IMR-90 (cell line): ENCODE measurements around the gene DNAAF3. TPM values are rescaled to one million over a fixed set of nuclear protein-coding genes. Genes with fewer than 3 reads are reported as not detected.

Experiments
- ATAC-seq: fragments of 200-7000 bp; cut with Tn5 transposase; 2 replicates; pipeline ENCODE4 v1.9.1; 2020; ENCODE audit warnings: low read depth, mild to moderate bottlenecking, moderate library complexity
- BruUV-seq: library from RNA; stranded (reverse); fragments of 400-500 nt; replicated peaks from 2 replicates; lab custom pipeline; 2021; lab: Mats Ljungman, UMichigan
- CTCF ChIA-PET: fragments of 300-600 bp; formaldehyde crosslinking; extraction: SDS; loops from one replicate; lab custom pipeline; 2021; ENCODE audit warnings: antibody characterized with exemption; lab: Yijun Ruan, JAX
- POLR2A ChIA-PET: fragments of 300-600 bp; sonication (Branson Sonifier 250); formaldehyde crosslinking; loops from one replicate; lab custom pipeline; 2022; ENCODE audit warnings: antibody characterized with exemption; ENCODE audit not compliant: unreplicated experiment; lab: Charles Lee
- DNase-seq: peaks from one replicate; pipeline ENCODE4 v3.0.0; 2013
- H2AFZ ChIP-seq: replicated peaks from 2 replicates; pipeline ENCODE3; 2013; ENCODE audit warnings: low read length, mild to moderate bottlenecking; ENCODE audit not compliant: poor library complexity
- H2AK5ac ChIP-seq: 2 replicates; pipeline ENCODE4 v1.6.1; 2013; ENCODE audit warnings: low read depth, low read length, inconsistent platforms
- H2AK9ac ChIP-seq: replicated peaks from 2 replicates; pipeline ENCODE3; 2013; ENCODE audit warnings: mild to moderate bottlenecking, low read depth, low read length, moderate library complexity; ENCODE audit not compliant: poor library complexity
- H2BK120ac ChIP-seq: 2 replicates; pipeline ENCODE4 v1.6.1; 2013; ENCODE audit warnings: low read depth, low read length, inconsistent platforms
- H2BK15ac ChIP-seq: 3 replicates; pipeline ENCODE4 v1.6.1; 2013; ENCODE audit warnings: low read depth, low read length, inconsistent platforms
- H2BK20ac ChIP-seq: 2 replicates; pipeline ENCODE4 v1.6.1; 2013; ENCODE audit warnings: low read depth, mild to moderate bottlenecking, inconsistent platforms, low read length, moderate library complexity
- H2BK5ac ChIP-seq: 2 replicates; pipeline ENCODE4 v1.6.1; 2013; ENCODE audit warnings: mild to moderate bottlenecking, low read depth, low read length, inconsistent platforms; ENCODE audit not compliant: poor library complexity, severe bottlenecking
- H3K14ac ChIP-seq: replicated peaks from 2 replicates; pipeline ENCODE4 v1.6.1; 2013; ENCODE audit warnings: low read depth, low read length, inconsistent platforms
- H3K18ac ChIP-seq: 2 replicates; pipeline ENCODE4 v1.6.1; 2013; ENCODE audit warnings: low read depth, low read length, control low read depth
- H3K23ac ChIP-seq: 2 replicates; pipeline ENCODE4 v1.6.1; 2013; ENCODE audit warnings: low read depth, low read length, inconsistent platforms
- H3K27ac ChIP-seq: 2 replicates; pipeline ENCODE4 v1.5.1; 2013; ENCODE audit warnings: mild to moderate bottlenecking, control low read depth, low read length; ENCODE audit not compliant: insufficient read depth
- H3K27me3 ChIP-seq: 2 replicates; pipeline ENCODE4 v1.6.1; 2013; ENCODE audit warnings: low read length; ENCODE audit not compliant: control insufficient read depth, insufficient read depth
- H3K36me3 ChIP-seq: 2 replicates; pipeline ENCODE4 v1.6.1; 2013; ENCODE audit warnings: low read length, mixed read lengths; ENCODE audit not compliant: control insufficient read depth, insufficient read depth
- H3K4ac ChIP-seq: 2 replicates; pipeline ENCODE4 v1.6.1; 2013; ENCODE audit warnings: low read depth, low read length, inconsistent platforms
- H3K4me1 ChIP-seq: 2 replicates; pipeline ENCODE4 v1.6.1; 2013; ENCODE audit warnings: low read length, mixed read lengths; ENCODE audit not compliant: control insufficient read depth, insufficient read depth
- H3K4me2 ChIP-seq: 2 replicates; pipeline ENCODE4 v1.6.1; 2013; ENCODE audit warnings: low read depth, mild to moderate bottlenecking, control low read depth, low read length, moderate library complexity
- H3K4me3 ChIP-seq: 2 replicates; pipeline ENCODE4 v1.5.1; 2013; ENCODE audit warnings: low read depth, mild to moderate bottlenecking, control low read depth, low read length, moderate library complexity; ENCODE audit not compliant: insufficient read depth
- H3K56ac ChIP-seq: 2 replicates; pipeline ENCODE4 v1.6.1; 2013; ENCODE audit warnings: low read length, inconsistent platforms; ENCODE audit not compliant: insufficient read depth; ENCODE audit errors: extremely low read depth
- H3K79me1 ChIP-seq, 2 experiments: 2 replicates each; pipeline ENCODE4 v1.6.1; 2013; ENCODE audit warnings: low read length in 2 of 2, inconsistent platforms in 1 of 2, low read depth in 1 of 2
- H3K9ac ChIP-seq: 2 replicates; pipeline ENCODE4 v1.6.1; 2013; ENCODE audit warnings: low read depth, low read length, control low read depth
- H3K9me1 ChIP-seq: 2 replicates; pipeline ENCODE4 v1.6.1; 2013; ENCODE audit warnings: low read length, inconsistent platforms; ENCODE audit not compliant: insufficient read depth
- H3K9me3 ChIP-seq: 2 replicates; pipeline ENCODE4 v1.6.1; 2013; ENCODE audit warnings: low read length; ENCODE audit not compliant: control insufficient read depth, insufficient read depth
- H4K20me1 ChIP-seq: 2 replicates; pipeline ENCODE4 v1.6.1; 2013; ENCODE audit warnings: low read length, inconsistent platforms; ENCODE audit not compliant: insufficient read depth
- H4K5ac ChIP-seq: 2 replicates; pipeline ENCODE4 v1.6.1; 2013; ENCODE audit warnings: mild to moderate bottlenecking, low read depth, low read length, control low read depth
- H4K8ac ChIP-seq, 2 experiments: 2 replicates each; pipeline ENCODE4 v1.6.1; 2013; ENCODE audit warnings: low read depth in 2 of 2, low read length in 2 of 2, control low read depth in 1 of 2, inconsistent platforms in 1 of 2
- H4K91ac ChIP-seq: 2 replicates; pipeline ENCODE4 v1.6.1; 2013; ENCODE audit warnings: low read depth, low read length, inconsistent platforms; ENCODE audit not compliant: insufficient read depth
- BHLHE40 ChIP-seq: fragments of 150-350 bp; IDR thresholded peaks from 2 replicates; pipeline ENCODE4 v1.6.1; 2016; ENCODE audit warnings: mild to moderate bottlenecking, low read depth, low read length
- CHD1 ChIP-seq: IDR thresholded peaks from 2 replicates; pipeline ENCODE4 v1.6.1; 2012; ENCODE audit warnings: low read depth, low read length, improper control_type of control experiment
- ELK1 ChIP-seq: fragments of 150-350 bp; IDR thresholded peaks from 2 replicates; pipeline ENCODE4 v1.6.1; 2016; ENCODE audit warnings: low read depth, mild to moderate bottlenecking, low read length, moderate library complexity, borderline replicate concordance
- FOS ChIP-seq: fragments of 150-350 bp; IDR thresholded peaks from 2 replicates; pipeline ENCODE4 v1.6.1; 2016; ENCODE audit warnings: low read depth, low read length
- MAZ ChIP-seq: IDR thresholded peaks from 2 replicates; pipeline ENCODE4 v1.6.1; 2012; ENCODE audit warnings: low read depth, mild to moderate bottlenecking, low read length, improper control_type of control experiment, moderate library complexity, borderline replicate concordance
- POLR2A ChIP-seq: IDR thresholded peaks from 2 replicates; pipeline ENCODE4 v1.6.1; 2012; ENCODE audit warnings: mild to moderate bottlenecking, low read depth, low read length
- RFX5 ChIP-seq: IDR thresholded peaks from 2 replicates; pipeline ENCODE4 v1.8.0; 2012; ENCODE audit warnings: low read depth, mild to moderate bottlenecking, low read length, moderate library complexity
- USF2 ChIP-seq: fragments of 150-350 bp; IDR thresholded peaks from 2 replicates; pipeline ENCODE4 v1.6.1; 2017; ENCODE audit warnings: mild to moderate bottlenecking, antibody characterized with exemption, low read length, low read depth
- WGBS, 2 experiments: methylation state at CpG; one replicate each; pipeline versions ENCODE4 v1.1.5 to v1.1.7; 2013; ENCODE audit warnings: missing lambda C conversion rate in 2 of 2; ENCODE audit not compliant: insufficient read length in 1 of 2; ENCODE audit errors: extremely low coverage in 2 of 2; 5-methylcytosine and 5-hydroxymethylcytosine counted together
- dilution Hi-C: fragments of 300-500 bp; cut with HindIII; formaldehyde crosslinking; loops from one replicate; pipeline ENCODE4 v1.14.3; 2018; ENCODE audit warnings: low sequenced_read_pairs; ENCODE audit not compliant: unreplicated experiment
- in situ Hi-C: fragments of 300-500 bp; cut with MboI; formaldehyde crosslinking; loops from 3 replicates; pipeline ENCODE4 v1.14.3; 2019; ENCODE audit warnings: low sequenced_read_pairs, inconsistent platforms, mixed read lengths
- intact Hi-C: fragments of 100-400 bp; cut with micrococcal nuclease; formaldehyde crosslinking; loops from 2 replicates; pipeline ENCODE4 v1.10.0; 2022
- polyA plus RNA-seq, 3 experiments: library from polyadenylated mRNA; depleted of rRNA; stranded (reverse); fragments of >200 nt; gene quantifications; 2 replicates each; pipeline ENCODE4 v1.2.3, GENCODE V29; 2012; ENCODE audit warnings: low replicate concordance in 1 of 3
- total RNA-seq: library from RNA; depleted of rRNA; stranded (reverse); fragments of >200 nt; gene quantifications from 2 replicates; pipeline ENCODE4 v1.2.3, GENCODE V29; 2012

Gene DNAAF3
- total and polyA plus RNA-seq, 2 of the 4 experiments (the other 2 are of a cell fraction) = 0.34 TPM; not detected in 1

- H3K9ac ChIP-seq = no peak overlapping the region
- dilution Hi-C loops = no loop called here
Measured at GRCh38 chr19:55206664-55207500, 40.5 kb upstream of the DNAAF3 start.

More at GRCh38 chr19:55206664-55207500, 40.5 kb upstream of the DNAAF3 start:
- Histone ChIP-seq H2BK120ac (peak overlapping the region; percentile 40), H2AK9ac (peak overlapping the region; percentile 73), H3K23ac (no peak overlapping the region), H4K8ac (peak overlapping the region in 1 of 2 experiments; percentile 74; a peak in 2 of 4 replicates), H3K56ac (no peak overlapping the region), H3K36me3 (no peaks in the 10 kb centered on the region), H2BK20ac (peak overlapping the region; percentile 28; the same call in 1 of the 2 replicates), H3K79me1 (no peaks in the 10 kb centered on the region), H2BK15ac (peak overlapping the region; percentile 85; the same call in 1 of the 3 replicates), H4K91ac (peak overlapping the region; percentile 30; the same call in 1 of the 2 replicates), H3K4me2 (peak overlapping the region; percentile 47), H3K4me3 (no peak overlapping the region), H3K9me3 (no peaks in the 10 kb centered on the region), H3K9me1 (peaks cover 8% of the 10 kb centered on the region; the same call in 1 of the 2 replicates), H2AFZ (peak overlapping the region; percentile 86), H3K27ac (peak overlapping the region; percentile 21), H2BK5ac (peak overlapping the region; percentile 41), H4K5ac (no peak overlapping the region), H3K18ac (no peak overlapping the region), H3K4ac (peak overlapping the region; percentile 46; the same call in 1 of the 2 replicates), H4K20me1 (peaks cover 8% of the 10 kb centered on the region), H3K4me1 (peaks cover 21% of the 10 kb centered on the region), H3K14ac (no peak overlapping the region), H3K27me3 (no peaks in the 10 kb centered on the region), H2AK5ac (peak overlapping the region; percentile 84)
- ATAC-seq = peak; percentile 97
- ChIA-PET POLR2A (no interaction called here), CTCF (interaction anchor here (1.0 kb wide), 1 partner anchor 47 kb away, joined by 3 read pairs; no protein-coding TSS in a partner anchor)
- no TSS peak for BruUV-seq
- in situ Hi-C loops = no loop called here
- intact Hi-C loops = no loop called here
- TF ChIP-seq ELK1 = no peak
- peak; percentile 82 for TF ChIP-seq FOS
- TF ChIP-seq USF2 = no peak
- TF ChIP-seq POLR2A = peak; percentile 67
- 0 out of 2 replicates have a peak, but pooled peaks have one; percentile 14 for TF ChIP-seq BHLHE40
- TF ChIP-seq MAZ = peak; percentile 81
- no peak for TF ChIP-seq RFX5
- no peak for TF ChIP-seq CHD1
- DNase-seq = peak; percentile 86
- 3% methylated on average over 6 of the region's 29 CpGs; no CpG with 5 or more reads in 1 of the 2 experiments for WGBS, 2 experiments
